ENCODE data around the gene PDE10A. TPM values are rescaled to one million over a fixed set of nuclear protein-coding genes. Genes with fewer than 3 reads are reported as not detected.

Gene PDE10A
- not detected for total RNA-seq
- polyA plus RNA-seq = not detected

GRCh38 chr6:165662749-165663376 lies at the start of gene PDE10A:
PDE10A (minus strand) TSS chr6:165663241; CDS start chr6:165662811, 430 bp downstream.
- POLR2A ChIA-PET = no interaction called here
- Histone ChIP-seq H3K4me1 (ENCODE audit: insufficient read depth, low read length) (no peaks in the 10 kb centered on the region), H3K27ac (ENCODE audit: low read depth, low read length) (no peak within 1 kb of the TSS), H3K9me3 (ENCODE audit: low read length) (no peaks in the 10 kb centered on the region), H3K36me3 (ENCODE audit: insufficient read depth, low read length) (no peaks in the 10 kb centered on the region), H3K4me3 (ENCODE audit: low read length) (no peak within 1 kb of the TSS), H3K27me3 (ENCODE audit: insufficient read depth, low read length, poor library complexity, severe bottlenecking) (peaks cover 7% of the 10 kb centered on the region)
- H3K27ac Mint-ChIP-seq = no peak within 1 kb of the TSS
- H3K4me3 Mint-ChIP-seq = peak within 1 kb of the TSS in 1 of 7 donors; percentile 54
- no peak for DNase-seq
- peaks cover 0 to 3% (median 2%) of the 10 kb centered on the region in 3 donors for H3K36me3 Mint-ChIP-seq
- CTCF ChIA-PET = no interaction called here
- peaks cover 0 to 17% (median 5%) of the 10 kb centered on the region in 3 donors for H3K4me1 Mint-ChIP-seq
- H3K27me3 Mint-ChIP-seq = peaks cover 20 to 40% of the 10 kb centered on the region in 2 donors
- H3K9me3 Mint-ChIP-seq = peaks cover 0 to 3% (median 0%) of the 10 kb centered on the region in 5 donors

- H3K27ac Mint-ChIP-seq = no peak overlapping the region
- H3K27ac ChIP-seq (ENCODE audit: low read depth, low read length) = no peak overlapping the region
Measured at GRCh38 chr6:165708985-165709576, 46.0 kb upstream of the PDE10A start.

GRCh38 chr6:165707067-165707853 lies 44.2 kb upstream of the PDE10A start:
- no peaks in the 10 kb centered on the region for H3K9me3 ChIP-seq (ENCODE audit: low read length)
- H3K4me3 Mint-ChIP-seq = no peak overlapping the region
- peaks cover 0 to 5% of the 10 kb centered on the region in 2 donors for H3K27me3 Mint-ChIP-seq
- H3K27ac ChIP-seq (ENCODE audit: low read depth, low read length) = no peak overlapping the region
- H3K27me3 ChIP-seq (ENCODE audit: insufficient read depth, low read length, poor library complexity, severe bottlenecking) = no peaks in the 10 kb centered on the region
- no peaks in the 10 kb centered on the region for H3K36me3 Mint-ChIP-seq
- ChIA-PET POLR2A (no interaction called here), CTCF (no interaction called here)
- H3K4me1 ChIP-seq (ENCODE audit: insufficient read depth, low read length) = no peaks in the 10 kb centered on the region
- H3K9me3 Mint-ChIP-seq = peaks cover 0 to 4% (median 0%) of the 10 kb centered on the region in 5 donors
- H3K27ac Mint-ChIP-seq = no peak overlapping the region
- no peaks in the 10 kb centered on the region for H3K36me3 ChIP-seq (ENCODE audit: insufficient read depth, low read length)
- H3K4me1 Mint-ChIP-seq = no peaks in the 10 kb centered on the region
- H3K4me3 ChIP-seq (ENCODE audit: low read length) = no peak overlapping the region
- DNase-seq = no peak

More at GRCh38 chr6:165708985-165709576, 46.0 kb upstream of the PDE10A start:
- Histone ChIP-seq H3K36me3 (ENCODE audit: insufficient read depth, low read length) (no peaks in the 10 kb centered on the region), H3K27me3 (ENCODE audit: insufficient read depth, low read length, poor library complexity, severe bottlenecking) (no peaks in the 10 kb centered on the region), H3K9me3 (ENCODE audit: low read length) (no peaks in the 10 kb centered on the region), H3K4me1 (ENCODE audit: insufficient read depth, low read length) (no peaks in the 10 kb centered on the region), H3K4me3 (ENCODE audit: low read length) (no peak overlapping the region)
- DNase-seq = no peak
- no peak overlapping the region for H3K4me3 Mint-ChIP-seq
- CTCF ChIA-PET = no interaction called here
- peaks cover 0 to 4% of the 10 kb centered on the region in 2 donors for H3K27me3 Mint-ChIP-seq
- peaks cover 0 to 4% (median 0%) of the 10 kb centered on the region in 5 donors for H3K9me3 Mint-ChIP-seq
- no peaks in the 10 kb centered on the region for H3K36me3 Mint-ChIP-seq
- POLR2A ChIA-PET = no interaction called here
- H3K4me1 Mint-ChIP-seq = no peaks in the 10 kb centered on the region

- DNase-seq = no peak
- peaks cover 0 to 3% of the 10 kb centered on the region in 2 donors for H3K27me3 Mint-ChIP-seq
- CTCF ChIA-PET = no interaction called here
- no peaks in the 10 kb centered on the region for H3K36me3 ChIP-seq (ENCODE audit: insufficient read depth, low read length)
- no peaks in the 10 kb centered on the region for H3K36me3 Mint-ChIP-seq
- H3K4me3 ChIP-seq (ENCODE audit: low read length) = no peak overlapping the region
- H3K27ac Mint-ChIP-seq = no peak overlapping the region
- H3K4me1 Mint-ChIP-seq = no peaks in the 10 kb centered on the region
- H3K9me3 ChIP-seq (ENCODE audit: low read length) = no peaks in the 10 kb centered on the region
- no peaks in the 10 kb centered on the region for H3K27me3 ChIP-seq (ENCODE audit: insufficient read depth, low read length, poor library complexity, severe bottlenecking)
- POLR2A ChIA-PET = no interaction called here
- H3K4me3 Mint-ChIP-seq = no peak overlapping the region
- H3K4me1 ChIP-seq (ENCODE audit: insufficient read depth, low read length) = no peaks in the 10 kb centered on the region
- peaks cover 0 to 8% (median 2%) of the 10 kb centered on the region in 5 donors for H3K9me3 Mint-ChIP-seq
- H3K27ac ChIP-seq (ENCODE audit: low read depth, low read length) = no peak overlapping the region
Measured at GRCh38 chr6:165705941-165706340, 42.9 kb upstream of the PDE10A start.

- H3K9me3 Mint-ChIP-seq = peaks cover 0 to 5% (median 2%) of the 10 kb centered on the region in 5 donors
- no peaks in the 10 kb centered on the region for H3K36me3 Mint-ChIP-seq
- Histone ChIP-seq H3K9me3 (ENCODE audit: low read length) (no peaks in the 10 kb centered on the region), H3K27ac (ENCODE audit: low read depth, low read length) (no peak overlapping the region), H3K4me1 (ENCODE audit: insufficient read depth, low read length) (no peaks in the 10 kb centered on the region), H3K4me3 (ENCODE audit: low read length) (no peak overlapping the region), H3K36me3 (ENCODE audit: insufficient read depth, low read length) (no peaks in the 10 kb centered on the region), H3K27me3 (ENCODE audit: insufficient read depth, low read length, poor library complexity, severe bottlenecking) (no peaks in the 10 kb centered on the region)
- DNase-seq = no peak
- H3K4me1 Mint-ChIP-seq = no peaks in the 10 kb centered on the region
- ChIA-PET POLR2A (no interaction called here), CTCF (no interaction called here)
- H3K4me3 Mint-ChIP-seq = no peak overlapping the region
- H3K27me3 Mint-ChIP-seq = peaks cover 0 to 3% of the 10 kb centered on the region in 2 donors
- H3K27ac Mint-ChIP-seq = no peak overlapping the region
Measured at GRCh38 chr6:165704045-165704748, 41.2 kb upstream of the PDE10A start.

- H3K27ac Mint-ChIP-seq = no peak overlapping the region
Measured at GRCh38 chr6:165702669-165703068, 39.6 kb upstream of the PDE10A start.

GRCh38 chr6:165701564-165702354 lies 38.7 kb upstream of the PDE10A start:
- Mint-ChIP-seq H3K27me3 (peaks cover 0 to 4% of the 10 kb centered on the region in 2 donors), H3K4me3 (no peak overlapping the region), H3K36me3 (no peaks in the 10 kb centered on the region), H3K27ac (no peak overlapping the region), H3K4me1 (no peaks in the 10 kb centered on the region), H3K9me3 (peaks cover 0 to 9% (median 5%) of the 10 kb centered on the region in 5 donors)
- ChIA-PET CTCF (no interaction called here), POLR2A (no interaction called here)
- H3K4me1 ChIP-seq (ENCODE audit: insufficient read depth, low read length) = no peaks in the 10 kb centered on the region
- no peaks in the 10 kb centered on the region for H3K27me3 ChIP-seq (ENCODE audit: insufficient read depth, low read length, poor library complexity, severe bottlenecking)
- no peaks in the 10 kb centered on the region for H3K9me3 ChIP-seq (ENCODE audit: low read length)
- no peaks in the 10 kb centered on the region for H3K36me3 ChIP-seq (ENCODE audit: insufficient read depth, low read length)
- no peak overlapping the region for H3K4me3 ChIP-seq (ENCODE audit: low read length)
- no peak overlapping the region for H3K27ac ChIP-seq (ENCODE audit: low read depth, low read length)
- no peak for DNase-seq

More at GRCh38 chr6:165702669-165703068, 39.6 kb upstream of the PDE10A start:
- H3K27me3 Mint-ChIP-seq = peaks cover 0 to 4% of the 10 kb centered on the region in 2 donors
- Histone ChIP-seq H3K4me1 (ENCODE audit: insufficient read depth, low read length) (no peaks in the 10 kb centered on the region), H3K36me3 (ENCODE audit: insufficient read depth, low read length) (no peaks in the 10 kb centered on the region), H3K9me3 (ENCODE audit: low read length) (no peaks in the 10 kb centered on the region), H3K4me3 (ENCODE audit: low read length) (no peak overlapping the region), H3K27me3 (ENCODE audit: insufficient read depth, low read length, poor library complexity, severe bottlenecking) (no peaks in the 10 kb centered on the region), H3K27ac (ENCODE audit: low read depth, low read length) (no peak overlapping the region)
- no peak overlapping the region for H3K4me3 Mint-ChIP-seq
- no peaks in the 10 kb centered on the region for H3K4me1 Mint-ChIP-seq
- DNase-seq = no peak
- ChIA-PET CTCF (no interaction called here), POLR2A (no interaction called here)
- H3K9me3 Mint-ChIP-seq = peaks cover 0 to 7% (median 2%) of the 10 kb centered on the region in 5 donors
- H3K36me3 Mint-ChIP-seq = no peaks in the 10 kb centered on the region

Data from CD8-positive, alpha-beta memory T cell (primary cell).